Body of pancreas (tissue), 4 donors: ENCODE results near the gene RIN3.

Experiments
- CTCF ChIP-seq, 7 experiments: fragments of 450-650 bp in 4 of 7; fragments of 200-600 bp in 3 of 7; sonication (generic) in 3 of 7; IDR thresholded peaks; one replicate each; pipeline ENCODE4 v1.5.1; 2016 to 2019; ENCODE audit warnings: antibody characterized with exemption in 7 of 7
- POLR2A ChIP-seq, 3 donors: fragments of 450-650 bp; IDR thresholded peaks; one replicate each; pipeline ENCODE4 v1.6.1; 2016; ENCODE audit warnings: antibody characterized with exemption in 3 of 3, mild to moderate bottlenecking in 2 of 3

DNA sequence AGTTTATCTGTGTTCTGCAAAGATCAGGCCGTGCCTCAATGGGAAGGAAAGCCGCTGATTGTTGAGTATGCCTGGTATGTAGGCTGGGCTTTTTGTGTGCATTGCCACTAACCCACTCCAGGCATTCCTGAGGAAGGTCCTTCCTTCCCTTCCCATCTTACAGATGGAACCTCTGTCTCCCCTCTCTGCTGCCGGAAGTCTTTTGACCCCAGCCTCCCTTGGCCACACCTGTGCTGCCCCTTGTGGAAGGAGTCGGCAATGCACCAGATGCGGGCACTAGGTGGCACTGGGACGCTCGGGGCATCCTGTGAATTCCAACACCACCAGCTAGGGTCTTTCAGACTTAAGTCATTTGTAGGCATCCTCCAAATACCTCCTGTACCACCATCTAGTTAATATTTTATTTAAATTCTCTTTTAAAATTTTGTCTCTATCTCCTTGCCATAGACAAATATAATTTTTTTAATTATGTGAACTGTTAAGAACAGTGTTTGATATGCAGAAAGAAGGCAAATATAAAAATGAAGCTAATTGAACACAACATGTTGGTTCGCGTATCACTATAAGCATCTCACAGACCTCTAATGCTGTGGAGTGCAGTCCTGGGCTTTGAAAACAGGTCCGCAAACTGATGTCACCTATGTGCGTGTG, 99.6 kb downstream of the RIN3 start:
- TF ChIP-seq CTCF (IDR thresholded peaks at IDR 0.05) (peak in 5 of 7 experiments; percentile 8 to 40 (median 12)), POLR2A (IDR thresholded peaks at IDR 0.05) (no peak)
